Measurements from ENCODE around the gene CLPSL1.

DNA sequence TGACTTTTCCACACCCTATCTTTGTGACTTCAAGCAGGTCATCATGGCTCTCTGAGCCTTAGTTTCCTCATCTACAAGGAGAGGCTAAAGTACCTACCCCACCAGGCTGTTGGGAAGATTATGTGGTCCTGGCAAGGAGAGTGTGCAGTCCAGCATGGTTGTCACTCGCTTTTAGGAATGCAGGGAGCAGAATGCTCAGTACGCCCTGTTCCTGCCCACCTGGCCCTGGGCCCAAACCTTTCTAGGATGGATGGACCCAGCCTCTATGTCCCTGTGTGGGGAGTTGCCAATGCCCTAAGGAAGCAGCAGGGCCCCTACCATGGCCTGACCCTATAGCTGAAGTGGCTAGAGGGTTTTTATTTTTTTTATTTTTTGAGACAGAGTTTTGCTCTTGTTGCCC, 2.4 kb upstream of the CLPSL1 start:
- TF ChIP-seq POLR2AphosphoS5 (IDR thresholded peaks at IDR 0.05; ENCODE audit: low read depth, low read length) (no peak), POLR2A (IDR thresholded peaks at IDR 0.05; ENCODE audit: low read depth, low read length) (no peak), TAF1 (IDR thresholded peaks at IDR 0.05; ENCODE audit: low read depth, low read length) (no peak)
